Endothelial cell of umbilical vein (primary cell): ENCODE results near the gene STAB1. TPM values are rescaled to one million over a fixed set of nuclear protein-coding genes. Genes with fewer than 3 reads are reported as not detected.

ENCODE experiments used
- BruUV-seq: library from RNA; stranded (reverse); fragments of 400-500 nt; replicated peaks from 2 replicates; lab custom pipeline; 2021; lab: Mats Ljungman, UMichigan
- CTCF ChIA-PET: fragments of 300-600, 350-600 bp; sonication (Branson Sonifier 250); formaldehyde crosslinking; loops from one replicate; lab custom pipeline; 2021; ENCODE audit warnings: antibody characterized with exemption, inconsistent platforms; lab: Charles Lee
- POLR2A ChIA-PET: fragments of 300-600, 350-600 bp; sonication (Branson Sonifier 250); formaldehyde crosslinking; loops from one replicate; lab custom pipeline; 2021; ENCODE audit warnings: antibody characterized with exemption, inconsistent platforms; lab: Charles Lee
- DNase-seq: peaks from one replicate; pipeline ENCODE4 v3.0.0-alpha.2; 2011; ENCODE audit warnings: low read depth, low spot score
- FAIRE-seq: peaks from 2 replicates; lab custom pipeline; 2011; peaks lifted over from hg19 to GRCh38; lab: Jason Lieb, UNC
- H2AFZ ChIP-seq: 2 replicates; pipeline ENCODE4 v1.6.0; 2012; ENCODE audit warnings: low read depth, low read length, control low read depth, inconsistent platforms
- H3K27ac ChIP-seq: 2 replicates; pipeline ENCODE4 v1.5.1; 2011; ENCODE audit warnings: low read depth, mild to moderate bottlenecking, control low read depth, low read length, moderate library complexity; ENCODE audit not compliant: insufficient read depth
- H3K27me3 ChIP-seq, 2 experiments: 2 replicates each; pipeline versions ENCODE4 v1.6.0 to v1.6.1; 2011; ENCODE audit warnings: low read length in 2 of 2, mixed read lengths in 1 of 2; ENCODE audit not compliant: control insufficient read depth in 2 of 2, insufficient read depth in 2 of 2
- H3K36me3 ChIP-seq, 2 experiments: 2 replicates in 1 of 2; 3 replicates in 1 of 2; pipeline ENCODE4 v1.5.1; 2011; ENCODE audit warnings: low read length in 2 of 2, mild to moderate bottlenecking in 1 of 2, moderate library complexity in 1 of 2; ENCODE audit not compliant: control insufficient read depth in 2 of 2, insufficient read depth in 2 of 2; ENCODE audit errors: extremely low read depth in 1 of 2
- H3K4me1 ChIP-seq: 3 replicates; pipeline ENCODE4 v1.5.1; 2011; ENCODE audit warnings: mild to moderate bottlenecking, low read length; ENCODE audit not compliant: control insufficient read depth, insufficient read depth; ENCODE audit errors: extremely low read depth
- H3K4me2 ChIP-seq: 2 replicates; pipeline ENCODE4 v1.6.1; 2011; ENCODE audit warnings: low read length, control low read depth, mixed read lengths; ENCODE audit not compliant: insufficient read depth
- H3K4me3 ChIP-seq, 3 experiments: fragments of 200-600 bp in 1 of 3; sonication (generic), shearing (Covaris generic) in 1 of 3; replicated peaks in 1 of 3; 2 replicates each; pipeline ENCODE4 v1.5.1; 2011 to 2016; ENCODE audit warnings: control low read depth in 3 of 3, low read length in 3 of 3, mild to moderate bottlenecking in 2 of 3, inconsistent platforms in 1 of 3, low read depth in 1 of 3, moderate library complexity in 1 of 3; ENCODE audit not compliant: insufficient read depth in 1 of 3
- H3K79me2 ChIP-seq: 2 replicates; pipeline ENCODE4 v1.6.0; 2012; ENCODE audit warnings: low read length, inconsistent platforms; ENCODE audit not compliant: control insufficient read depth, insufficient read depth
- H3K9ac ChIP-seq: replicated peaks from 2 replicates; pipeline ENCODE3; 2011; ENCODE audit warnings: low read length, control low read depth; ENCODE audit not compliant: insufficient read depth; ENCODE audit errors: extremely low read depth
- H3K9me1 ChIP-seq: replicated peaks from 3 replicates; pipeline ENCODE4 v1.6.0; 2011; ENCODE audit warnings: mild to moderate bottlenecking, low read length; ENCODE audit not compliant: control insufficient read depth, insufficient read depth; ENCODE audit errors: extremely low read depth
- H3K9me3 ChIP-seq: replicated peaks from 2 replicates; pipeline ENCODE4 v1.5.1; 2012; ENCODE audit warnings: low read length, inconsistent platforms; ENCODE audit not compliant: control insufficient read depth, insufficient read depth
- H4K20me1 ChIP-seq: replicated peaks from 2 replicates; pipeline ENCODE3; 2011; ENCODE audit warnings: mild to moderate bottlenecking, low read length; ENCODE audit not compliant: control insufficient read depth, insufficient read depth; ENCODE audit errors: extremely low read depth
- CTCF ChIP-seq, 2 donors: IDR thresholded peaks; 1 replicate in 1 of 2; 2 replicates in 1 of 2; pipeline ENCODE4 v1.5.1; 2011; ENCODE audit warnings: low read length in 2 of 2, mild to moderate bottlenecking in 2 of 2, moderate library complexity in 2 of 2, control low read depth in 1 of 2, inconsistent platforms in 1 of 2, low read depth in 1 of 2; ENCODE audit not compliant: insufficient read depth in 1 of 2; ENCODE audit errors: extremely low read depth in 1 of 2
- EZH2 ChIP-seq: IDR thresholded peaks from 2 replicates; pipeline ENCODE4 v1.6.1; 2012; ENCODE audit warnings: borderline replicate concordance, low read depth, mild to moderate bottlenecking, moderate library complexity, low read length, inconsistent platforms; ENCODE audit not compliant: severe bottlenecking
- FOS ChIP-seq: IDR thresholded peaks from 2 replicates; pipeline ENCODE4 v1.6.1; 2011; ENCODE audit warnings: mild to moderate bottlenecking, low read length, moderate library complexity, borderline replicate concordance; ENCODE audit not compliant: insufficient read depth
- GATA2 ChIP-seq: IDR thresholded peaks from 2 replicates; pipeline ENCODE4 v1.7.0; 2011; ENCODE audit warnings: low read depth, mild to moderate bottlenecking, moderate library complexity, mixed read lengths, low read length; ENCODE audit not compliant: insufficient read length, insufficient read depth
- JUN ChIP-seq: IDR thresholded peaks from 2 replicates; pipeline ENCODE4 v1.6.1; 2011; ENCODE audit warnings: borderline replicate concordance, low read depth; ENCODE audit not compliant: insufficient read length, insufficient read depth
- MYC ChIP-seq: IDR thresholded peaks from one replicate; pipeline ENCODE4 v1.6.1; 2011; ENCODE audit warnings: mild to moderate bottlenecking, low read depth, low read length
- POLR2A ChIP-seq: IDR thresholded peaks from 2 replicates; pipeline ENCODE4 v1.6.1; 2012; ENCODE audit warnings: low read depth, mild to moderate bottlenecking, control low read depth, low read length
- POLR2AphosphoS5 ChIP-seq: IDR thresholded peaks from 2 replicates; pipeline ENCODE4 v1.6.1; 2012; ENCODE audit warnings: low read depth, mild to moderate bottlenecking, control low read depth, low read length, moderate library complexity; ENCODE audit not compliant: insufficient read depth
- dilution Hi-C: fragments of 300-500 bp; cut with MboI; formaldehyde crosslinking; loops from one replicate; pipeline ENCODE4 v1.15.0; 2019; ENCODE audit warnings: low sequenced_read_pairs; ENCODE audit not compliant: extremely low pct_ligation_motif_present
- intact Hi-C: fragments of 100-400 bp; cut with micrococcal nuclease; formaldehyde crosslinking; loops from one replicate; pipeline ENCODE4 v1.10.0; 2022
- polyA plus RNA-seq, 4 experiments: library from polyadenylated mRNA; depleted of rRNA in 3 of 4; stranded (reverse) in 3 of 4; unstranded in 1 of 4; fragments of >200 nt; gene quantifications; 2 replicates each; pipeline versions ENCODE4 v1.2.1 to v1.2.3, GENCODE V29; 2011 to 2012; ENCODE audit warnings: missing spikeins in 1 of 4
- total RNA-seq: library from RNA; stranded (reverse); gene quantifications from 2 replicates; pipeline ENCODE4 v1.2.3, GENCODE V29; 2021
- TF ChIP-seq, protein P1 (sequence below): IDR thresholded peaks from 2 replicates; pipeline ENCODE4 v1.6.1; 2011; ENCODE audit not compliant: insufficient read depth, insufficient read length

STAB1 gene
- total and polyA plus RNA-seq, 2 donors (not counting 3 experiments of a cell fraction or from before 2014, with no cell fraction given), result 369 TPM

DNA sequence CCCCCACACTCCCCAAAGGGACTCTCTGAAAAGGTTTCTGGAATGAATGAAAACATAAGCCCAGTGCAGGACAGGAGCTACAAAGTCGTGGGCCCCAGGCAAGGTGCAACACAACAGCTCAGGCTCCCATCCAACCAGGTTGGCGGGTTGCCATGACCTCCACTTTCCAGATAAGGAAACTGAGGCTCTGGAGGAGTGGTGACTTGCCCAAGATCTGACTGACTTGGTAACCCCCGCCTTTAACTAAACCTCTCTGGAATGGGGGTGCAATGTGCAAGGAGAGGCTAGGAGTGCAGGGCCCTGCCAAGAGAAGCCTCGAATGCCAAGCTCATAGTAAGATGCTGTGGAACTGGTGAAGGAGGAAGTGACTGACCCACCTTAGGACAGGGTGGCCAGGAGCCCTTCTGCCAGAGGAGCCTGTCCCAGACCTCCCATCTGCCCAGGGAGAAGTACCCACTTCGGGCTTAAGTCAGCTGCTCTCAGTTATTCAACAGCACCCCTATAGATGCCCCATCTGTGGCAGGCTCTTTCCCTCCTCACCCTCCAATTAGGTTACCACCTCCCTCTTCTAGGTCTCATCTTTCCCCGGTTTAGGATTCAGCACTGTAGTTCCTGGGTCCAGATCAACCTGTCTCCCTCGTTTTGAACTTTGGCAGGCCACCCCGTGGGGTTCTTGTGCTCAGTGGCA is 40.7 kb upstream of the STAB1 start:
- no peak for TF ChIP-seq JUN
- TF ChIP-seq MYC, result no peak
- TF ChIP-seq CTCF (IDR thresholded peaks at IDR 0.05; ENCODE audit: extremely low read depth in 1 of 2, insufficient read depth in 1 of 2, low read depth in 1 of 2, low read length in 2 of 2), result no peak
- no peak for TF ChIP-seq GATA2
- TF ChIP-seq EZH2, result no peak
- TF ChIP-seq, protein P1, sequence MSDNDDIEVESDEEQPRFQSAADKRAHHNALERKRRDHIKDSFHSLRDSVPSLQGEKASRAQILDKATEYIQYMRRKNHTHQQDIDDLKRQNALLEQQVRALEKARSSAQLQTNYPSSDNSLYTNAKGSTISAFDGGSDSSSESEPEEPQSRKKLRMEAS, result no peak
- no peak for TF ChIP-seq POLR2A
- no peak for TF ChIP-seq POLR2AphosphoS5
- no peak for TF ChIP-seq FOS
- ChIA-PET CTCF (no interaction called here), POLR2A (no interaction called here)
- peak overlapping the region; percentile 86 for H3K4me2 ChIP-seq
- peaks cover 38% of the 10 kb centered on the region for H3K79me2 ChIP-seq
- peaks cover 17% of the 10 kb centered on the region for H3K4me1 ChIP-seq
- FAIRE-seq, result no peak
- no peaks in the 10 kb centered on the region for H3K9me3 ChIP-seq
- no TSS peak for BruUV-seq
- no peaks in the 10 kb centered on the region for H3K9me1 ChIP-seq
- H3K27ac ChIP-seq, result no peak overlapping the region
- intact Hi-C loops, result no loop called here
- H3K4me3 ChIP-seq, result no peak overlapping the region
- H3K36me3 ChIP-seq, result peaks cover 14 to 19% of the 10 kb centered on the region in 2 experiments
- H3K9ac ChIP-seq, result no peak overlapping the region
- H4K20me1 ChIP-seq, result no peaks in the 10 kb centered on the region
- H3K27me3 ChIP-seq, result no peaks in the 10 kb centered on the region
- no peak for DNase-seq
- dilution Hi-C loops, result no loop called here
- no peak overlapping the region for H2AFZ ChIP-seq
